ENCODE data around the gene STAT3. TPM values are rescaled to one million over a fixed set of nuclear protein-coding genes. Genes with fewer than 3 reads are reported as not detected.

Gene STAT3
- total and polyA plus RNA-seq, 2 of the 13 experiments (the other 11 are each of a cell fraction or from before 2014, with no cell fraction given) = 61.8 to 62.4 TPM

DNA sequence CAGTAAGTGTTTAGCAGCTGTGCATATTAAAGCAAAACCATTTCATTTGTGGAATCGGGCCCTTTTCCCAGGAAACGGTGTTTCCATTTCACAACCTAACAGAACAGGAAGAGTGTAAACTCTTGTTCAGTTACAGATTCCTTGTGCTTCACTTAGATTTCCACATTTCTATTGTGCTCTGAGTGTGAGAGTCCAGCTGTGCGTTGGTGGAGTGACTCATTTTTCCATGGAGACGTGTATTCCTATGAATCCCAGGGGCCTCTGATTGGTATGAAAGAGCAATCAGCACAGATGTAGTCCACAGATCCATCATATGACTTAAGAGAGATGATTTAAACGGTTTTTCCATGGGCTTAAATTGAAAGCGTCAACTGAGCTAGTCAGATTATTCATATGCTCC, 48.1 kb upstream of the STAT3 start:
- Histone ChIP-seq H4K20me1 (ENCODE audit: insufficient read depth, low read length) (no peaks in the 10 kb centered on the region), H3K4me3 (replicated peaks in 1 of 3; ENCODE audit: insufficient read depth in 1 of 3, low read depth in 2 of 3, low read length in 3 of 3) (peak overlapping the region in 1 of 3 experiments; percentile 5; a peak in 1 of 6 replicates), H3K27ac (ENCODE audit: extremely low read length, insufficient read depth, low read length) (peak overlapping the region; percentile 26), H3K79me2 (ENCODE audit: insufficient read depth, low read length) (no peaks in the 10 kb centered on the region), H3K4me1 (ENCODE audit: insufficient read depth, low read length) (peaks cover 56% of the 10 kb centered on the region), H3K4me2 (ENCODE audit: low read depth, low read length) (peak overlapping the region; percentile 31), H3K9me3 (ENCODE audit: low read length) (no peaks in the 10 kb centered on the region), H3K27me3 (ENCODE audit: control insufficient read depth in 1 of 2, insufficient read depth in 2 of 2, low read length in 2 of 2) (no peaks in the 10 kb centered on the region), H3K36me3 (replicated peaks in 1 of 2; ENCODE audit: control insufficient read depth in 1 of 2, insufficient read depth in 2 of 2, low read length in 2 of 2) (no peaks in the 10 kb centered on the region), H3K9ac (ENCODE audit: insufficient read depth, low read depth, low read length) (peak overlapping the region; percentile 21; the same call in 1 of the 2 replicates), H2AFZ (ENCODE audit: low read length) (peak overlapping the region; percentile 67)
- intact Hi-C loops (cut with micrococcal nuclease; ENCODE audit: unreplicated experiment) (no loop called here), in situ Hi-C loops (cut with HindIII; ENCODE audit: extremely low pct_ligation_motif_present, low pct_unique_long_range_greater_than_20kb) (no loop called here)
- ChIA-PET POLR2A (interaction anchor here (1.2 kb wide), 1 partner anchor 48 kb away, joined by 3 read pairs; the partner anchor contains the start of gene STAT3), CTCF (ENCODE audit: low intra/inter-chr PET ratio, low total read pairs) (no interaction called here)
- WGBS (ENCODE audit: low lambda C conversion rate) = 14% methylated on average over 6 of the region's 6 CpGs
- BruUV-seq (replicated peaks) = no TSS peak
- ATAC-seq = peak; percentile 76
- peak; percentile 82 for DNase-seq (ENCODE audit: low spot score)
- no peak for FAIRE-seq
- TF ChIP-seq, protein P1, sequence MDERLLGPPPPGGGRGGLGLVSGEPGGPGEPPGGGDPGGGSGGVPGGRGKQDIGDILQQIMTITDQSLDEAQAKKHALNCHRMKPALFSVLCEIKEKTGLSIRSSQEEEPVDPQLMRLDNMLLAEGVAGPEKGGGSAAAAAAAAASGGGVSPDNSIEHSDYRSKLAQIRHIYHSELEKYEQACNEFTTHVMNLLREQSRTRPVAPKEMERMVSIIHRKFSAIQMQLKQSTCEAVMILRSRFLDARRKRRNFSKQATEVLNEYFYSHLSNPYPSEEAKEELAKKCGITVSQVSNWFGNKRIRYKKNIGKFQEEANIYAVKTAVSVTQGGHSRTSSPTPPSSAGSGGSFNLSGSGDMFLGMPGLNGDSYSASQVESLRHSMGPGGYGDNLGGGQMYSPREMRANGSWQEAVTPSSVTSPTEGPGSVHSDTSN (CRISPR knock-in tag; IDR thresholded peaks at IDR 0.05) = 0 out of 2 replicates have a peak, but pooled peaks have one; percentile 19
- no peak for TF ChIP-seq ZSCAN21 (CRISPR knock-in tag; IDR thresholded peaks at IDR 0.05; ENCODE audit: borderline replicate concordance)
- 0 out of 2 replicates have a peak, but pooled peaks have one; percentile 56 for TF ChIP-seq SNAPC2 (CRISPR knock-in tag; IDR thresholded peaks at IDR 0.05)
- TF ChIP-seq SAP130 (CRISPR knock-in tag; IDR thresholded peaks at IDR 0.05; ENCODE audit: low read depth) = peak; percentile 63
- TF ChIP-seq FOXA3 (CRISPR knock-in tag; IDR thresholded peaks at IDR 0.05) = 0 out of 2 replicates have a peak, but pooled peaks have one; percentile 24
- TF ChIP-seq ZNF589 (CRISPR knock-in tag; conservative IDR thresholded peaks at IDR 0.05) = no peak
- TF ChIP-seq CHCHD3 (CRISPR knock-in tag; IDR thresholded peaks at IDR 0.05) = no peak
- TF ChIP-seq, protein P2, sequence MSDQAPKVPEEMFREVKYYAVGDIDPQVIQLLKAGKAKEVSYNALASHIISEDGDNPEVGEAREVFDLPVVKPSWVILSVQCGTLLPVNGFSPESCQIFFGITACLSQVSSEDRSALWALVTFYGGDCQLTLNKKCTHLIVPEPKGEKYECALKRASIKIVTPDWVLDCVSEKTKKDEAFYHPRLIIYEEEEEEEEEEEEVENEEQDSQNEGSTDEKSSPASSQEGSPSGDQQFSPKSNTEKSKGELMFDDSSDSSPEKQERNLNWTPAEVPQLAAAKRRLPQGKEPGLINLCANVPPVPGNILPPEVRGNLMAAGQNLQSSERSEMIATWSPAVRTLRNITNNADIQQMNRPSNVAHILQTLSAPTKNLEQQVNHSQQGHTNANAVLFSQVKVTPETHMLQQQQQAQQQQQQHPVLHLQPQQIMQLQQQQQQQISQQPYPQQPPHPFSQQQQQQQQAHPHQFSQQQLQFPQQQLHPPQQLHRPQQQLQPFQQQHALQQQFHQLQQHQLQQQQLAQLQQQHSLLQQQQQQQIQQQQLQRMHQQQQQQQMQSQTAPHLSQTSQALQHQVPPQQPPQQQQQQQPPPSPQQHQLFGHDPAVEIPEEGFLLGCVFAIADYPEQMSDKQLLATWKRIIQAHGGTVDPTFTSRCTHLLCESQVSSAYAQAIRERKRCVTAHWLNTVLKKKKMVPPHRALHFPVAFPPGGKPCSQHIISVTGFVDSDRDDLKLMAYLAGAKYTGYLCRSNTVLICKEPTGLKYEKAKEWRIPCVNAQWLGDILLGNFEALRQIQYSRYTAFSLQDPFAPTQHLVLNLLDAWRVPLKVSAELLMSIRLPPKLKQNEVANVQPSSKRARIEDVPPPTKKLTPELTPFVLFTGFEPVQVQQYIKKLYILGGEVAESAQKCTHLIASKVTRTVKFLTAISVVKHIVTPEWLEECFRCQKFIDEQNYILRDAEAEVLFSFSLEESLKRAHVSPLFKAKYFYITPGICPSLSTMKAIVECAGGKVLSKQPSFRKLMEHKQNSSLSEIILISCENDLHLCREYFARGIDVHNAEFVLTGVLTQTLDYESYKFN (CRISPR knock-in tag; conservative IDR thresholded peaks at IDR 0.05) = 0 out of 2 replicates have a peak, but pooled peaks have one; percentile 22
- TF ChIP-seq ZEB1 (IDR thresholded peaks at IDR 0.05; ENCODE audit: insufficient replicate concordance, low read depth) = no peak
- TF ChIP-seq ZNF644 (CRISPR knock-in tag; IDR thresholded peaks at IDR 0.05; ENCODE audit: low read depth) = 0 out of 2 replicates have a peak, but pooled peaks have one; percentile 27
- TF ChIP-seq, protein P3, sequence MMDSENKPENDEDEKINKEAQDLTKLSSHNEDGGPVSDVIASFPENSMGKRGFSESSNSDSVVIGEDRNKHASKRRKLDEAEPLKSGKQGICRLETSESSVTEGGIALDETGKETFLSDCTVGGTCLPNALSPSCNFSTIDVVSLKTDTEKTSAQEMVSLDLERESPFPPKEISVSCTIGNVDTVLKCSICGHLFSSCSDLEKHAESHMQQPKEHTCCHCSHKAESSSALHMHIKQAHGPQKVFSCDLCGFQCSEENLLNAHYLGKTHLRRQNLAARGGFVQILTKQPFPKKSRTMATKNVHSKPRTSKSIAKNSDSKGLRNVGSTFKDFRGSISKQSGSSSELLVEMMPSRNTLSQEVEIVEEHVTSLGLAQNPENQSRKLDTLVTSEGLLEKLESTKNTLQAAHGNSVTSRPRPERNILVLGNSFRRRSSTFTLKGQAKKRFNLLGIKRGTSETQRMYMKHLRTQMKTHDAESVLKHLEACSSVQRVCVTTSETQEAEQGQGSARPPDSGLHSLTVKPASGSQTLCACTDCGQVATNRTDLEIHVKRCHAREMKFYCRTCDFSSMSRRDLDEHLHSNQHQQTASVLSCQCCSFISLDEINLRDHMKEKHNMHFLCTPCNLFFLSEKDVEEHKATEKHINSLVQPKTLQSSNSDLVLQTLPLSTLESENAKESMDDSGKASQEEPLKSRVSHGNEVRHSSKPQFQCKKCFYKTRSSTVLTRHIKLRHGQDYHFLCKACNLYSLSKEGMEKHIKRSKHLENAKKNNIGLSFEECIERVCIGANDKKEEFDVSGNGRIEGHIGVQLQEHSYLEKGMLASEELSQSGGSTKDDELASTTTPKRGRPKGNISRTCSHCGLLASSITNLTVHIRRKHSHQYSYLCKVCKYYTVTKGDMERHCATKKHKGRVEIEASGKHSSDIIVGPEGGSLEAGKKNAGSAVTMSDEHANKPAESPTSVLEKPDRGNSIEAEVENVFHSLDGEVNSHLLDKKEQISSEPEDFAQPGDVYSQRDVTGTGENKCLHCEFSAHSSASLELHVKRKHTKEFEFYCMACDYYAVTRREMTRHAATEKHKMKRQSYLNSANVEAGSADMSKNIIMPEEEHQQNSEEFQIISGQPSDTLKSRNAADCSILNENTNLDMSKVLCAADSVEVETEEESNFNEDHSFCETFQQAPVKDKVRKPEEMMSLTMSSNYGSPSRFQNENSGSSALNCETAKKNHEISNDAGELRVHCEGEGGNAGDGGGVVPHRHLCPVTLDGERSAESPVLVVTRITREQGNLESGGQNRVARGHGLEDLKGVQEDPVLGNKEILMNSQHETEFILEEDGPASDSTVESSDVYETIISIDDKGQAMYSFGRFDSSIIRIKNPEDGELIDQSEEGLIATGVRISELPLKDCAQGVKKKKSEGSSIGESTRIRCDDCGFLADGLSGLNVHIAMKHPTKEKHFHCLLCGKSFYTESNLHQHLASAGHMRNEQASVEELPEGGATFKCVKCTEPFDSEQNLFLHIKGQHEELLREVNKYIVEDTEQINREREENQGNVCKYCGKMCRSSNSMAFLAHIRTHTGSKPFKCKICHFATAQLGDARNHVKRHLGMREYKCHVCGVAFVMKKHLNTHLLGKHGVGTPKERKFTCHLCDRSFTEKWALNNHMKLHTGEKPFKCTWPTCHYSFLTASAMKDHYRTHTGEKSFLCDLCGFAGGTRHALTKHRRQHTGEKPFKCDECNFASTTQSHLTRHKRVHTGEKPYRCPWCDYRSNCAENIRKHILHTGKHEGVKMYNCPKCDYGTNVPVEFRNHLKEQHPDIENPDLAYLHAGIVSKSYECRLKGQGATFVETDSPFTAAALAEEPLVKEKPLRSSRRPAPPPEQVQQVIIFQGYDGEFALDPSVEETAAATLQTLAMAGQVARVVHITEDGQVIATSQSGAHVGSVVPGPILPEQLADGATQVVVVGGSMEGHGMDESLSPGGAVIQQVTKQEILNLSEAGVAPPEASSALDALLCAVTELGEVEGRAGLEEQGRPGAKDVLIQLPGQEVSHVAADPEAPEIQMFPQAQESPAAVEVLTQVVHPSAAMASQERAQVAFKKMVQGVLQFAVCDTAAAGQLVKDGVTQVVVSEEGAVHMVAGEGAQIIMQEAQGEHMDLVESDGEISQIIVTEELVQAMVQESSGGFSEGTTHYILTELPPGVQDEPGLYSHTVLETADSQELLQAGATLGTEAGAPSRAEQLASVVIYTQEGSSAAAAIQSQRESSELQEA (CRISPR knock-in tag; IDR thresholded peaks at IDR 0.05; ENCODE audit: not compliant biosample characterization) = no peak
- no peak for TF ChIP-seq THAP11 (CRISPR knock-in tag; IDR thresholded peaks at IDR 0.05)
- TF ChIP-seq RFX1 (IDR thresholded peaks at IDR 0.05) = no peak
